Measurements from ENCODE around the gene OMA1.
A peak's percentile ranks its signal among the peaks of the same experiment; 100 is the strongest.
"Not testable (repeated sequence)": the region's sequence is repeated elsewhere in the genome, so short reads cannot be mapped to it uniquely, and the experiment has no call there.

OMA1 gene

GRCh38 chr1:58524353-58524945 is 22.1 kb downstream of the OMA1 start:
- DNase-seq, result no peak

GRCh38 chr1:58515794-58516401 is 30.6 kb downstream of the OMA1 start:
- no peak for DNase-seq

- no peak for DNase-seq
These were observed 32.6 kb downstream of the OMA1 start for GRCh38 chr1:58513956-58514355.

GRCh38 chr1:58508629-58509028 is 37.9 kb downstream of the OMA1 start:
- no peak for DNase-seq

GRCh38 chr1:58505286-58505685 is 41.2 kb downstream of the OMA1 start:
- DNase-seq, result no peak

- DNase-seq, result no peak
These were observed 44.0 kb downstream of the OMA1 start for GRCh38 chr1:58502519-58502918.

- DNase-seq, result peak; percentile 83
These were observed 46.5 kb downstream of the OMA1 start for GRCh38 chr1:58500043-58500442.

GRCh38 chr1:58497499-58497898 is 49.0 kb downstream of the OMA1 start:
- no peak for DNase-seq

GRCh38 chr1:58496042-58496441 is 50.5 kb downstream of the OMA1 start:
- no peak for DNase-seq

- not testable (repeated sequence) for DNase-seq
These were observed 57.6 kb downstream of the OMA1 start for GRCh38 chr1:58488914-58489313.

- DNase-seq, result no peak
These were observed 59.5 kb downstream of the OMA1 start for GRCh38 chr1:58487002-58487401.

GRCh38 chr1:58481962-58482361 is 64.6 kb downstream of the OMA1 start:
- DNase-seq, result no peak

GRCh38 chr1:58480191-58480590 is 66.3 kb downstream of the OMA1 start:
- DNase-seq, result no peak

- DNase-seq, result no peak
These were observed 69.1 kb downstream of the OMA1 start for GRCh38 chr1:58477390-58477789.

- DNase-seq, result no peak
These were observed 70.3 kb downstream of the OMA1 start for GRCh38 chr1:58476179-58476578.

- DNase-seq, result no peak
These were observed 77.0 kb downstream of the OMA1 start for GRCh38 chr1:58469476-58469875.

GRCh38 chr1:58469016-58469415 is 77.5 kb downstream of the OMA1 start:
- DNase-seq, result no peak

- no peak for DNase-seq
These were observed 77.9 kb downstream of the OMA1 start for GRCh38 chr1:58468612-58469011.

- no peak for DNase-seq
These were observed 79.8 kb downstream of the OMA1 start for GRCh38 chr1:58466630-58467241.

- no peak for DNase-seq
These were observed 80.5 kb downstream of the OMA1 start for GRCh38 chr1:58465825-58466629.

- DNase-seq, result no peak
These were observed 81.3 kb downstream of the OMA1 start for GRCh38 chr1:58465176-58465575.

- no peak for DNase-seq
These were observed 86.1 kb downstream of the OMA1 start for GRCh38 chr1:58460469-58460868.

GRCh38 chr1:58459911-58460310 is 86.6 kb downstream of the OMA1 start:
- no peak for DNase-seq

All from NCI-H2081 treated with DMSO at 0.1 percent for 48 hours (cell line).